Endothelial cell of umbilical vein (primary cell): Measurements from ENCODE around the gene PRKX.

ENCODE experiments used
- CTCF ChIP-seq, 2 donors: IDR thresholded peaks; 1 replicate in 1 of 2; 2 replicates in 1 of 2; pipeline ENCODE4 v1.5.1; 2011; ENCODE audit warnings: low read length in 2 of 2, mild to moderate bottlenecking in 2 of 2, moderate library complexity in 2 of 2, control low read depth in 1 of 2, inconsistent platforms in 1 of 2, low read depth in 1 of 2; ENCODE audit not compliant: insufficient read depth in 1 of 2; ENCODE audit errors: extremely low read depth in 1 of 2
- EZH2 ChIP-seq: IDR thresholded peaks from 2 replicates; pipeline ENCODE4 v1.6.1; 2012; ENCODE audit warnings: borderline replicate concordance, low read depth, mild to moderate bottlenecking, moderate library complexity, low read length, inconsistent platforms; ENCODE audit not compliant: severe bottlenecking
- POLR2A ChIP-seq: IDR thresholded peaks from 2 replicates; pipeline ENCODE4 v1.6.1; 2012; ENCODE audit warnings: low read depth, mild to moderate bottlenecking, control low read depth, low read length
- POLR2AphosphoS5 ChIP-seq: IDR thresholded peaks from 2 replicates; pipeline ENCODE4 v1.6.1; 2012; ENCODE audit warnings: low read depth, mild to moderate bottlenecking, control low read depth, low read length, moderate library complexity; ENCODE audit not compliant: insufficient read depth
- TF ChIP-seq, protein P1 (sequence below): IDR thresholded peaks from 2 replicates; pipeline ENCODE4 v1.6.1; 2011; ENCODE audit not compliant: insufficient read depth, insufficient read length

DNA sequence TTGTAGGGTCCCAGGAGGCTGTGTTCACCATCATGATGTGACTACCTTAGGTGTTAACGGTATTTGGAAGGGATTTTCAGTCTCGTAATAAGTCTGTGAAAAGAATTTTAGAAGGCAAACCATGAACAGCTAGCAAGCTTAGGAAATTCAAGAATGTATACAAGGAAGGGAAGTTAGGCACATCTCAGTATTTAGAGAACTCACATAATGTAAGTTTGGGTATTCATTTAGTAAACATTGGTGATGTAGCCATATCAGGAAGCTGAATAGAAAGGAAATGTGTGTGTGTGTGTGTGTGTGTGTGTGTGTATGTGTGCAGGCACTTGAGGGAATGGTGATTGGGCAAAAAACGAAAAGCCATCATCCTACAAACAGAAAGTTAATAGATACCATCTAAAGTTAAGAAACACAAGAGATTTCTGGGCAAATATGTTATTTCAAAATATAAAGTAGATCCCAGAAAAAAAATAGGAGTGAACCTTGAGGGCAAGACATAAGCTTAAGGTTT, 34.7 kb upstream of the PRKX start:
- TF ChIP-seq CTCF (IDR thresholded peaks at IDR 0.05; ENCODE audit: extremely low read depth in 1 of 2, insufficient read depth in 1 of 2, low read depth in 1 of 2, low read length in 2 of 2): no peak
- no peak for TF ChIP-seq POLR2AphosphoS5
- no peak for TF ChIP-seq EZH2
- TF ChIP-seq, protein P1, sequence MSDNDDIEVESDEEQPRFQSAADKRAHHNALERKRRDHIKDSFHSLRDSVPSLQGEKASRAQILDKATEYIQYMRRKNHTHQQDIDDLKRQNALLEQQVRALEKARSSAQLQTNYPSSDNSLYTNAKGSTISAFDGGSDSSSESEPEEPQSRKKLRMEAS: no peak
- TF ChIP-seq POLR2A: no peak
